IMR-90 (cell line): ENCODE data around the gene YIPF3. TPM values are rescaled to one million over a fixed set of nuclear protein-coding genes. Genes with fewer than 3 reads are reported as not detected.

Experiments
- ATAC-seq: fragments of 200-7000 bp; cut with Tn5 transposase; 2 replicates; pipeline ENCODE4 v1.9.1; 2020; ENCODE audit warnings: low read depth, mild to moderate bottlenecking, moderate library complexity
- BruUV-seq: library from RNA; stranded (reverse); fragments of 400-500 nt; replicated peaks from 2 replicates; lab custom pipeline; 2021; lab: Mats Ljungman, UMichigan
- CTCF ChIA-PET: fragments of 300-600 bp; formaldehyde crosslinking; extraction: SDS; loops from one replicate; lab custom pipeline; 2021; ENCODE audit warnings: antibody characterized with exemption; lab: Yijun Ruan, JAX
- POLR2A ChIA-PET: fragments of 300-600 bp; sonication (Branson Sonifier 250); formaldehyde crosslinking; loops from one replicate; lab custom pipeline; 2022; ENCODE audit warnings: antibody characterized with exemption; ENCODE audit not compliant: unreplicated experiment; lab: Charles Lee
- DNase-seq: peaks from one replicate; pipeline ENCODE4 v3.0.0; 2013
- H2AFZ ChIP-seq: replicated peaks from 2 replicates; pipeline ENCODE3; 2013; ENCODE audit warnings: low read length, mild to moderate bottlenecking; ENCODE audit not compliant: poor library complexity
- H2AK5ac ChIP-seq: 2 replicates; pipeline ENCODE4 v1.6.1; 2013; ENCODE audit warnings: low read depth, low read length, inconsistent platforms
- H2AK9ac ChIP-seq: replicated peaks from 2 replicates; pipeline ENCODE3; 2013; ENCODE audit warnings: mild to moderate bottlenecking, low read depth, low read length, moderate library complexity; ENCODE audit not compliant: poor library complexity
- H2BK120ac ChIP-seq: 2 replicates; pipeline ENCODE4 v1.6.1; 2013; ENCODE audit warnings: low read depth, low read length, inconsistent platforms
- H2BK15ac ChIP-seq: 3 replicates; pipeline ENCODE4 v1.6.1; 2013; ENCODE audit warnings: low read depth, low read length, inconsistent platforms
- H2BK20ac ChIP-seq: 2 replicates; pipeline ENCODE4 v1.6.1; 2013; ENCODE audit warnings: low read depth, mild to moderate bottlenecking, inconsistent platforms, low read length, moderate library complexity
- H2BK5ac ChIP-seq: 2 replicates; pipeline ENCODE4 v1.6.1; 2013; ENCODE audit warnings: mild to moderate bottlenecking, low read depth, low read length, inconsistent platforms; ENCODE audit not compliant: poor library complexity, severe bottlenecking
- H3K14ac ChIP-seq: replicated peaks from 2 replicates; pipeline ENCODE4 v1.6.1; 2013; ENCODE audit warnings: low read depth, low read length, inconsistent platforms
- H3K18ac ChIP-seq: 2 replicates; pipeline ENCODE4 v1.6.1; 2013; ENCODE audit warnings: low read depth, low read length, control low read depth
- H3K23ac ChIP-seq: 2 replicates; pipeline ENCODE4 v1.6.1; 2013; ENCODE audit warnings: low read depth, low read length, inconsistent platforms
- H3K27ac ChIP-seq: 2 replicates; pipeline ENCODE4 v1.5.1; 2013; ENCODE audit warnings: mild to moderate bottlenecking, control low read depth, low read length; ENCODE audit not compliant: insufficient read depth
- H3K27me3 ChIP-seq: 2 replicates; pipeline ENCODE4 v1.6.1; 2013; ENCODE audit warnings: low read length; ENCODE audit not compliant: control insufficient read depth, insufficient read depth
- H3K36me3 ChIP-seq: 2 replicates; pipeline ENCODE4 v1.6.1; 2013; ENCODE audit warnings: low read length, mixed read lengths; ENCODE audit not compliant: control insufficient read depth, insufficient read depth
- H3K4ac ChIP-seq: 2 replicates; pipeline ENCODE4 v1.6.1; 2013; ENCODE audit warnings: low read depth, low read length, inconsistent platforms
- H3K4me1 ChIP-seq: 2 replicates; pipeline ENCODE4 v1.6.1; 2013; ENCODE audit warnings: low read length, mixed read lengths; ENCODE audit not compliant: control insufficient read depth, insufficient read depth
- H3K4me2 ChIP-seq: 2 replicates; pipeline ENCODE4 v1.6.1; 2013; ENCODE audit warnings: low read depth, mild to moderate bottlenecking, control low read depth, low read length, moderate library complexity
- H3K4me3 ChIP-seq: 2 replicates; pipeline ENCODE4 v1.5.1; 2013; ENCODE audit warnings: low read depth, mild to moderate bottlenecking, control low read depth, low read length, moderate library complexity; ENCODE audit not compliant: insufficient read depth
- H3K56ac ChIP-seq: 2 replicates; pipeline ENCODE4 v1.6.1; 2013; ENCODE audit warnings: low read length, inconsistent platforms; ENCODE audit not compliant: insufficient read depth; ENCODE audit errors: extremely low read depth
- H3K79me1 ChIP-seq, 2 experiments: 2 replicates each; pipeline ENCODE4 v1.6.1; 2013; ENCODE audit warnings: low read length in 2 of 2, inconsistent platforms in 1 of 2, low read depth in 1 of 2
- H3K9ac ChIP-seq: 2 replicates; pipeline ENCODE4 v1.6.1; 2013; ENCODE audit warnings: low read depth, low read length, control low read depth
- H3K9me1 ChIP-seq: 2 replicates; pipeline ENCODE4 v1.6.1; 2013; ENCODE audit warnings: low read length, inconsistent platforms; ENCODE audit not compliant: insufficient read depth
- H3K9me3 ChIP-seq: 2 replicates; pipeline ENCODE4 v1.6.1; 2013; ENCODE audit warnings: low read length; ENCODE audit not compliant: control insufficient read depth, insufficient read depth
- H4K20me1 ChIP-seq: 2 replicates; pipeline ENCODE4 v1.6.1; 2013; ENCODE audit warnings: low read length, inconsistent platforms; ENCODE audit not compliant: insufficient read depth
- H4K5ac ChIP-seq: 2 replicates; pipeline ENCODE4 v1.6.1; 2013; ENCODE audit warnings: mild to moderate bottlenecking, low read depth, low read length, control low read depth
- H4K8ac ChIP-seq, 2 experiments: 2 replicates each; pipeline ENCODE4 v1.6.1; 2013; ENCODE audit warnings: low read depth in 2 of 2, low read length in 2 of 2, control low read depth in 1 of 2, inconsistent platforms in 1 of 2
- H4K91ac ChIP-seq: 2 replicates; pipeline ENCODE4 v1.6.1; 2013; ENCODE audit warnings: low read depth, low read length, inconsistent platforms; ENCODE audit not compliant: insufficient read depth
- BHLHE40 ChIP-seq: fragments of 150-350 bp; IDR thresholded peaks from 2 replicates; pipeline ENCODE4 v1.6.1; 2016; ENCODE audit warnings: mild to moderate bottlenecking, low read depth, low read length
- CEBPB ChIP-seq: IDR thresholded peaks from 2 replicates; pipeline ENCODE4 v1.6.1; 2012; ENCODE audit warnings: low read depth, low read length, improper control_type of control experiment
- CHD1 ChIP-seq: IDR thresholded peaks from 2 replicates; pipeline ENCODE4 v1.6.1; 2012; ENCODE audit warnings: low read depth, low read length, improper control_type of control experiment
- CTCF ChIP-seq: conservative IDR thresholded peaks from 2 replicates; pipeline ENCODE4 v1.5.1; 2012; ENCODE audit warnings: mild to moderate bottlenecking, low read depth, low read length, improper control_type of control experiment
- FOS ChIP-seq: fragments of 150-350 bp; IDR thresholded peaks from 2 replicates; pipeline ENCODE4 v1.6.1; 2016; ENCODE audit warnings: low read depth, low read length
- MAFK ChIP-seq: IDR thresholded peaks from 2 replicates; pipeline ENCODE4 v1.6.1; 2012; ENCODE audit warnings: low read depth, low read length, improper control_type of control experiment
- MAZ ChIP-seq: IDR thresholded peaks from 2 replicates; pipeline ENCODE4 v1.6.1; 2012; ENCODE audit warnings: low read depth, mild to moderate bottlenecking, low read length, improper control_type of control experiment, moderate library complexity, borderline replicate concordance
- MXI1 ChIP-seq: IDR thresholded peaks from 2 replicates; pipeline ENCODE4 v1.6.1; 2012; ENCODE audit warnings: low read depth, mild to moderate bottlenecking, low read length, moderate library complexity, borderline replicate concordance
- NFE2L2 ChIP-seq: fragments of 150-350 bp; IDR thresholded peaks from 2 replicates; pipeline ENCODE4 v1.6.1; 2016; ENCODE audit warnings: low read depth, mild to moderate bottlenecking, low read length
- POLR2A ChIP-seq: IDR thresholded peaks from 2 replicates; pipeline ENCODE4 v1.6.1; 2012; ENCODE audit warnings: mild to moderate bottlenecking, low read depth, low read length
- RAD21 ChIP-seq: IDR thresholded peaks from 2 replicates; pipeline ENCODE4 v1.6.1; 2012; ENCODE audit warnings: low read length, improper control_type of control experiment
- RCOR1 ChIP-seq: IDR thresholded peaks from 2 replicates; pipeline ENCODE4 v1.6.1; 2012; ENCODE audit warnings: mild to moderate bottlenecking, low read length, improper control_type of control experiment; ENCODE audit not compliant: insufficient replicate concordance
- RFX5 ChIP-seq: IDR thresholded peaks from 2 replicates; pipeline ENCODE4 v1.8.0; 2012; ENCODE audit warnings: low read depth, mild to moderate bottlenecking, low read length, moderate library complexity
- SMC3 ChIP-seq: fragments of 150-350 bp; IDR thresholded peaks from 2 replicates; pipeline ENCODE4 v1.6.1; 2016; ENCODE audit warnings: low read depth, mild to moderate bottlenecking, antibody characterized with exemption, low read length, moderate library complexity
- USF2 ChIP-seq: fragments of 150-350 bp; IDR thresholded peaks from 2 replicates; pipeline ENCODE4 v1.6.1; 2017; ENCODE audit warnings: mild to moderate bottlenecking, antibody characterized with exemption, low read length, low read depth
- WGBS, 2 experiments: methylation state at CpG; one replicate each; pipeline versions ENCODE4 v1.1.5 to v1.1.7; 2013; ENCODE audit warnings: missing lambda C conversion rate in 2 of 2; ENCODE audit not compliant: insufficient read length in 1 of 2; ENCODE audit errors: extremely low coverage in 2 of 2; 5-methylcytosine and 5-hydroxymethylcytosine counted together
- dilution Hi-C: fragments of 300-500 bp; cut with HindIII; formaldehyde crosslinking; loops from one replicate; pipeline ENCODE4 v1.14.3; 2018; ENCODE audit warnings: low sequenced_read_pairs; ENCODE audit not compliant: unreplicated experiment
- in situ Hi-C: fragments of 300-500 bp; cut with MboI; formaldehyde crosslinking; loops from 3 replicates; pipeline ENCODE4 v1.14.3; 2019; ENCODE audit warnings: low sequenced_read_pairs, inconsistent platforms, mixed read lengths
- intact Hi-C: fragments of 100-400 bp; cut with micrococcal nuclease; formaldehyde crosslinking; loops from 2 replicates; pipeline ENCODE4 v1.10.0; 2022
- polyA plus RNA-seq, 3 experiments: library from polyadenylated mRNA; depleted of rRNA; stranded (reverse); fragments of >200 nt; gene quantifications; 2 replicates each; pipeline ENCODE4 v1.2.3, GENCODE V29; 2012; ENCODE audit warnings: low replicate concordance in 1 of 3
- total RNA-seq: library from RNA; depleted of rRNA; stranded (reverse); fragments of >200 nt; gene quantifications from 2 replicates; pipeline ENCODE4 v1.2.3, GENCODE V29; 2012
- TF ChIP-seq, protein P1 (sequence below): fragments of 150-350 bp; IDR thresholded peaks from 2 replicates; pipeline ENCODE4 v1.6.1; 2016; ENCODE audit warnings: low read depth, mild to moderate bottlenecking, low read length, moderate library complexity, borderline replicate concordance

The YIPF3 gene
- total and polyA plus RNA-seq, 2 of the 4 experiments (the other 2 are of a cell fraction), result 114 to 193 TPM

DNA sequence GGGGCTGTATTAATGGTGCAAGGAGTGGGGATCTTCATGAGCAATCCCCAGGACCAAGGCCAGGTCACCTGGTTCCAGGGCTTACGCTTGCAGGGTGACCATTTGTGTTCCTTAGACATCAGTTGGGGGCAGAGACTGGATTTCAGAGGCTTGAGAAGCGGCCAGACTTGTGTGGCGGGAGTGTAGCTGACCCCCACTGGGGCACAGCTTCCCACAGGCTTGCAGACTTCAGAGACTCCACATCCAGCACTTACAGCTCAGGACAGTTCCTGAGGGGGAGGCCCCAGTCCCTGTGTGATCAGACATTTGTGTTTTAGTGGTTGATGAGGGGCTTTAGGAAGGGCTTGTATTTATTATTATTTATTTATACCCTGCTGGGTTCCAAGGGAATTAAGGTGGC lies 24.1 kb downstream of the YIPF3 start:
- peak overlapping the region; percentile 81 for H2BK5ac ChIP-seq
- peak overlapping the region; percentile 76 for H2AFZ ChIP-seq
- ChIA-PET CTCF (no interaction called here), POLR2A (interaction anchor here (1.0 kb wide), 1 partner anchor 15 kb away, joined by 3 read pairs; no protein-coding TSS in a partner anchor)
- peak overlapping the region in 1 of 2 experiments; percentile 20; a peak in 1 of 4 replicates for H4K8ac ChIP-seq
- H3K9me1 ChIP-seq, result peaks cover 47% of the 10 kb centered on the region
- H2BK20ac ChIP-seq, result peak overlapping the region; percentile 37; the same call in 1 of the 2 replicates
- no TSS peak for BruUV-seq
- no peaks in the 10 kb centered on the region for H3K9me3 ChIP-seq
- no peaks in the 10 kb centered on the region; the same call in 1 of the 2 replicates for H3K36me3 ChIP-seq
- H3K9ac ChIP-seq, result no peak overlapping the region
- intact Hi-C loops (loop anchor here (1.0 kb wide), 1 partner anchor 15 kb away; the partner anchor contains the start of gene TJAP1), in situ Hi-C loops (loop anchor here (5.0 to 10.0 kb wide), 2 partner anchors 48 to 235 kb away; no protein-coding TSS in a partner anchor), dilution Hi-C loops (no loop called here)
- no CpG with 5 or more reads among the region's 3 CpGs for WGBS, 2 experiments
- peaks cover 28 to 83% of the 10 kb centered on the region in 2 experiments for H3K79me1 ChIP-seq
- DNase-seq (peak; percentile 46), ATAC-seq (peak; percentile 12)
- H4K91ac ChIP-seq, result peak overlapping the region; percentile 80
- no peaks in the 10 kb centered on the region for H3K27me3 ChIP-seq
- peak overlapping the region; percentile 14; the same call in 1 of the 2 replicates for H3K23ac ChIP-seq
- peak overlapping the region; percentile 65 for H3K4ac ChIP-seq
- peak overlapping the region; percentile 81 for H2AK5ac ChIP-seq
- H3K56ac ChIP-seq, result no peak overlapping the region
- peak overlapping the region; percentile 83 for H3K4me2 ChIP-seq
- 0 out of 2 replicates have a peak overlapping the region, but pooled peaks have one; percentile 12 for H4K5ac ChIP-seq
- peak overlapping the region; percentile 62 for H2BK120ac ChIP-seq
- H2BK15ac ChIP-seq, result peak overlapping the region; percentile 4; the same call in 1 of the 3 replicates
- peak overlapping the region; percentile 12; the same call in 1 of the 2 replicates for H3K18ac ChIP-seq
- H4K20me1 ChIP-seq, result peaks cover 31% of the 10 kb centered on the region; the same call in 1 of the 2 replicates
- peaks cover 46% of the 10 kb centered on the region for H3K4me1 ChIP-seq
- H3K27ac ChIP-seq, result peak overlapping the region; percentile 70
- TF ChIP-seq MAZ (no peak), BHLHE40 (no peak), POLR2A (no peak), RFX5 (no peak), SMC3 (no peak), NFE2L2 (no peak), RAD21 (no peak), USF2 (no peak), RCOR1 (no peak), CEBPB (no peak), CTCF (no peak), FOS (no peak), MXI1 (no peak), MAFK (no peak), CHD1 (no peak)
- TF ChIP-seq, protein P1, sequence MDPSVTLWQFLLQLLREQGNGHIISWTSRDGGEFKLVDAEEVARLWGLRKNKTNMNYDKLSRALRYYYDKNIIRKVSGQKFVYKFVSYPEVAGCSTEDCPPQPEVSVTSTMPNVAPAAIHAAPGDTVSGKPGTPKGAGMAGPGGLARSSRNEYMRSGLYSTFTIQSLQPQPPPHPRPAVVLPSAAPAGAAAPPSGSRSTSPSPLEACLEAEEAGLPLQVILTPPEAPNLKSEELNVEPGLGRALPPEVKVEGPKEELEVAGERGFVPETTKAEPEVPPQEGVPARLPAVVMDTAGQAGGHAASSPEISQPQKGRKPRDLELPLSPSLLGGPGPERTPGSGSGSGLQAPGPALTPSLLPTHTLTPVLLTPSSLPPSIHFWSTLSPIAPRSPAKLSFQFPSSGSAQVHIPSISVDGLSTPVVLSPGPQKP, result no peak
- peak overlapping the region; percentile 97 for H2AK9ac ChIP-seq
- H3K4me3 ChIP-seq, result no peak overlapping the region
- peak overlapping the region; percentile 53 for H3K14ac ChIP-seq
